K562 (cell line): Measurements from ENCODE around the gene ATXN7.

Experiments used
- ATF1 ChIP-seq, 2 experiments: fragments of 450-650 bp in 1 of 2; IDR thresholded peaks; 2 replicates each; pipeline ENCODE4 v1.6.1; 2016; ENCODE audit warnings: missing compliant biosample characterization in 1 of 2, missing genetic modification characterization in 1 of 2
- CREB1 ChIP-seq, 2 experiments: sonication (generic) in 1 of 2; formaldehyde crosslinking in 1 of 2; IDR thresholded peaks; 2 replicates each; pipeline versions ENCODE4 v1.6.1 to v1.8.0; 2012 to 2022; ENCODE audit warnings: inconsistent platforms in 1 of 2, mild to moderate bottlenecking in 1 of 2, missing genetic modification reagents in 1 of 2, moderate library complexity in 1 of 2
- MEIS2 ChIP-seq: fragments of 450-650 bp; IDR thresholded peaks from 2 replicates; pipeline ENCODE4 v1.6.1; 2014; ENCODE audit warnings: mild to moderate bottlenecking; ENCODE audit not compliant: partially characterized antibody
- MYBL2 ChIP-seq, 2 experiments: fragments of 450-650 bp in 1 of 2; sonication (generic) in 1 of 2; formaldehyde crosslinking in 1 of 2; IDR thresholded peaks; 2 replicates each; pipeline versions ENCODE4 v1.6.1 to v1.8.1; 2017 to 2022; ENCODE audit warnings: borderline replicate concordance in 1 of 2, inconsistent platforms in 1 of 2, low read depth in 1 of 2, mild to moderate bottlenecking in 1 of 2, missing genetic modification reagents in 1 of 2, moderate library complexity in 1 of 2
- ZNF121 ChIP-seq: sonication (generic); formaldehyde crosslinking; conservative IDR thresholded peaks from 2 replicates; pipeline ENCODE4 v1.8.0; 2022; ENCODE audit warnings: missing genetic modification reagents
- ZNF431 ChIP-seq: sonication (generic); formaldehyde crosslinking; IDR thresholded peaks from 2 replicates; pipeline ENCODE4 v1.8.0; 2022; ENCODE audit warnings: mild to moderate bottlenecking, missing genetic modification reagents

DNA sequence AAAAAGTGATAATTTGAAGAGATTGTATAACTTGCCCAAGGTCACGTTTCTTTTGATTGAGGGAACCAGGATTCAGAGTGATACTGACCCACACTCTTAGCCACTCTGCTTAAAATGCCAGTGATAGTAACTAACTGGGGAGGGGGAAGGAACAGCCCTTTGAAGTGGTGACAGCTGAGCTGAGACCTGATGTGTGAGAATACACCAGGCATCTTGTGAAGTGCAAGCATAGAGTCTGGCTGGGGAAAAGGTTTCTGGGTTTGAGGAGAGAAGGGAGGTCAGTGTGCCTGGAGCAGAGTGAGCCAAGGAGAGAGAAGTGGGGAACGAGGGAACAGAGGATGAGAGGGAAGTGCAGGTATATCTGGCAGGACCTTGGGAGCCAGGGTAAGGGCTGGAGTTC is 83.9 kb downstream of the ATXN7 start:
- no peak for TF ChIP-seq ZNF431 (CRISPR knock-in tag)
- no peak for TF ChIP-seq MEIS2
- TF ChIP-seq ZNF121 (CRISPR knock-in tag): no peak
- TF ChIP-seq ATF1 (CRISPR knock-in tag; IDR thresholded peaks at IDR 0.05): no peak
- TF ChIP-seq ATF1 (tag; IDR thresholded peaks at IDR 0.05): no peak
- TF ChIP-seq CREB1 (IDR thresholded peaks at IDR 0.05): no peak
- no peak for TF ChIP-seq CREB1 (CRISPR knock-in tag; IDR thresholded peaks at IDR 0.05)
- TF ChIP-seq MYBL2 (IDR thresholded peaks at IDR 0.05; ENCODE audit: low read depth): no peak
- no peak for TF ChIP-seq MYBL2 (CRISPR knock-in tag; IDR thresholded peaks at IDR 0.05; ENCODE audit: borderline replicate concordance)
